Right hindlimb (tissue), 1 donor: Measurements from ENCODE around the gene HNRNPDL.

Experiments
- DNase-seq: peaks from one replicate; pipeline ENCODE4 v3.0.0-alpha.2; 2018

Gene HNRNPDL

GRCh38 chr4:82381661-82382296 is 48.5 kb downstream of the HNRNPDL start:
- DNase-seq: no peak

- DNase-seq: no peak
Observed at GRCh38 chr4:82381235-82381634, 49.0 kb downstream of the HNRNPDL start.

- DNase-seq: no peak
Observed at GRCh38 chr4:82380831-82381230, 49.4 kb downstream of the HNRNPDL start.

- DNase-seq: no peak
Observed at GRCh38 chr4:82380344-82380743, 49.9 kb downstream of the HNRNPDL start.

- no peak for DNase-seq
Observed at GRCh38 chr4:82376109-82376508, 54.2 kb downstream of the HNRNPDL start.

- peak; percentile 99 for DNase-seq
Observed at GRCh38 chr4:82373816-82374625, 56.2 kb downstream of the HNRNPDL start, which contains the start of gene HNRNPD. TSS of gene HNRNPD (minus strand) at chr4:82373991. CDS start at chr4:82373678, 313 bp downstream.

- DNase-seq: no peak
Observed at GRCh38 chr4:82373486-82373815, 56.8 kb downstream of the HNRNPDL start.
